Germinal center (tissue), 1 donor: ENCODE results near the gene BLVRB.
"Not testable (repeated sequence)": the region's sequence is repeated elsewhere in the genome, so short reads cannot be mapped to it uniquely, and the experiment has no call there.

Experiments used
- DNase-seq: peaks from one replicate; pipeline ENCODE4 v3.0.0; 2012; ENCODE audit warnings: mixed read lengths, low spot score

Gene BLVRB

DNA sequence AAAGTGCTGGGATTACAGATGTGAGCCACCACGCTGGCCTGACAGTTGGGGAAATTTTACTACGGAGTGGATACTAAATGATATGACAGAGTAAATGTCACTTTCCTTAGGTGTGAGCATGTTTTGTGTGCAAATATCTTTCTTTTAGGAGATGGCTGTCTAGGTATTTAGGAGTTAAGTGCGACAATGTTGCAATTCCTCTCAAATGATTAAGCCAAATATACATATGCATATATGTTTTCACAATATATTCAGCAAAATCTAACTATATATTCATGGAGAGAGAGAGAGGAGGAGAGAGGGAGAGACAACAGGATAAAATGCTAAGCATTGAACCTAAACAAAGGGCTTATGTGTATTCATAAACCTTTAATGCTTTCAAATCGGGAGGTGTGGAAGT lies 16.0 kb downstream of the BLVRB start:
- DNase-seq = no peak

DNA sequence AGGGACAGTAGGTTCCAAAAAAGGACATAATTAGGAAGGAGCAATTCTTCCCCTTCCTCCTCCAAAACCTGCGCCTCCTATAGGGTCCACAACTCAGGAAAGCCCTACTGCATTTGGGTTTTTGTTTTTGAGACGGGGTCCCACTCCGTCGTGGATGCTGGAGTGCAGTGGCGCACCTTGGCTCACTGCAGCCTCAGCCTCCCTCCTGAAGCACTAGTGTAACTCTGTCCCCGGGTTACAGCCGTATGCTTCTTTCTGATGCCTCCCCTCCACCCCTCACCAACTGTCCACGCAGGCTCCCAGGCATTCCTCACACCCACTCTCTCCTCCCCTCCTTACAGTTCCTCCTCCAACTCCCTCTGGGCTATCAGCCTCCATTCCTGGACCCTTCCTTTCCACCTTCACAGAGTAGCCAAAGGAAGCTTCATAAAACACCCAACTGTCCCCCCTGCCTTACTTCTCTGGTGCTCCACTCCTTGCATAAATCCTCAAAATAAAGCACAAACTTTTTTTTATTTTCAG lies 19.2 kb downstream of the BLVRB start:
- DNase-seq = no peak

DNA sequence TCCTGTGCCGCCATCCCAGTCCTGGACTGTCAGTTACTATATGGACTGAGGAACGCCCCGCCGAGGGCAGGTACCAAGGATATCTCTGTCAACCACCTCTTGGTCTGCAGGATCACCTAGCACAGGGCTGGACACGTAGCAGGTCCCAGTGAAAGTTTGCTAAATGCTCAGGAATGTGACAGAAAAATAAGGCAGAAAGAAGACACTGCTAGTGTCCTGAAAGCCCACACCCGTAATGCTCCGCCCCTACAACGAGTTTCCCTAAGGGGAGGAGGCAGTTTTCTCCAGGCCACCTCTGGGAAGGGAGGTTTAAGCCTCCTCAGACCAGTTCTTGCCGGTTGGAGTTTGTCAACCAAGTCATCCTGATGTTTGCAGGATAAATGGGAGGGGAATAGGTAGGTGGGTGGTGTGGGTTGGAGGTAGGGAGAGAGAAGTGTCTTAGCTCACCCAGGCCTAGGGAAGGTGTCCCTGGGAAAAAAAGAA lies 19.7 kb downstream of the BLVRB start:
- no peak for DNase-seq

DNA sequence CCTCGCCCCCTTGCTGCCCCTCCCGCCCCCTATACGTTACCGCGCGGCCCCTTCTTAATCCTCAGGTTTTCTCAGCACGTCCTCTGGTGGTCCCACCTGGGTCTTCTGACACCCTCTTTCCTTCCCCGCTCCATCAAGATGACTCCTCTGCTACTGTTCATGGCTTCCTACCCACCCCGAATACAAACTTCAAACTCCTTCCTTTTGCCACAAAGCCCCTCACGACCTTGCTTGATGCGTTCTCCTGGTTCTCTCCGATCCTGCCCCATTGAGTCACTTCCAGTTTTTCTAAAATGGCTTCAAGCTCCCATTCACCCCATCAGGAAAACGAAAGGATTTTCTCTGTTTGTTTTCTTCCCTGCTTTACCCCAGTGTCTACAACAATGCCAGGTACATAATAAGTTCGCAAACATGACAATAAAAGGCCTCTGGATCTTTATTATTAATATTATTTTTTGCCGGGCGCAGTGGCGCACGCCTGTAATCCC lies 20.7 kb downstream of the BLVRB start:
- DNase-seq = no peak

DNA sequence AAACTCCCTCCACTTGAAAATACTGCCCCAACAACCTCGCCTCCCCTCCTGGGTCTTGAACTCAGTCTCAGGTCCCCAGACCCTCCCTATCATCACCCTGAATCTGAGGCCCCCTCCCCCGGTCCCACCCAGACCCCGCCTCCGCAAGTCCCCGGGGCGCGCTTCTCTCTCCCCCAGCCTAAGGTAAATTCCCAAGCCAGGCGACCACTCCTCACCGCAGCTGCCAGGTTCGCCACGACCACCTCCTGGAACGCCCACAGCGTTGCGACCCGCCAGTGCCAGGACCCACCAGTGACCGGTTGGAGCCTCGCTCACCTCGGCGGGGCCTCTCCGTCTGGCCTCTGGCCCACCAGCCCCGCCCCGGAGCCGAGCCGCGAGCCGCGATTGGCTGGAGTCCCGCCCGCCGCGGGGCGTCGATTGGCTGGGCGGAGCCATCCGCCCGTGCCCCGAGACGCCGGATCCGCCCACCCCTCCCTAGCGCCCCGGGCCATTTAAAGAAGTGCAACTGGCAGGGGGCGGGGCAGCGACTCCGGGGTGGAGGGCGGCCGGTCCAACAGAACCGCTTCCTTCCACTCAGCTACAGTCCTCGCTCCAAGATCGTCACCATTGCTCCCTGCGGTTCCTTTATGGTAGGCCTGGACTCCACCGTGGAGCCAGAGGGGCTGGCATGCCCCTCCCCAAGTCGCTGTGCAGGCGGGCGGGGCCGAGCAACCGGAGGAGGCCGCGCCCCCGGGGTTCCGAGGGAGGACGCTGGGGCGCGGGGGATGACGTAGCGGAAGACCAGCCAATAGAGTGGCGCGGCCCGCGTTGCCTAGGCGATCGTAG lies 21.3 kb downstream of the BLVRB start, which contains the start of gene SERTAD3:
TSS of gene SERTAD3 (minus strand) at position 336 of the 825 bp plus-strand sequence. CDS start 2,255 bp downstream, outside the sequence.
- peak; percentile 98 for DNase-seq

DNA sequence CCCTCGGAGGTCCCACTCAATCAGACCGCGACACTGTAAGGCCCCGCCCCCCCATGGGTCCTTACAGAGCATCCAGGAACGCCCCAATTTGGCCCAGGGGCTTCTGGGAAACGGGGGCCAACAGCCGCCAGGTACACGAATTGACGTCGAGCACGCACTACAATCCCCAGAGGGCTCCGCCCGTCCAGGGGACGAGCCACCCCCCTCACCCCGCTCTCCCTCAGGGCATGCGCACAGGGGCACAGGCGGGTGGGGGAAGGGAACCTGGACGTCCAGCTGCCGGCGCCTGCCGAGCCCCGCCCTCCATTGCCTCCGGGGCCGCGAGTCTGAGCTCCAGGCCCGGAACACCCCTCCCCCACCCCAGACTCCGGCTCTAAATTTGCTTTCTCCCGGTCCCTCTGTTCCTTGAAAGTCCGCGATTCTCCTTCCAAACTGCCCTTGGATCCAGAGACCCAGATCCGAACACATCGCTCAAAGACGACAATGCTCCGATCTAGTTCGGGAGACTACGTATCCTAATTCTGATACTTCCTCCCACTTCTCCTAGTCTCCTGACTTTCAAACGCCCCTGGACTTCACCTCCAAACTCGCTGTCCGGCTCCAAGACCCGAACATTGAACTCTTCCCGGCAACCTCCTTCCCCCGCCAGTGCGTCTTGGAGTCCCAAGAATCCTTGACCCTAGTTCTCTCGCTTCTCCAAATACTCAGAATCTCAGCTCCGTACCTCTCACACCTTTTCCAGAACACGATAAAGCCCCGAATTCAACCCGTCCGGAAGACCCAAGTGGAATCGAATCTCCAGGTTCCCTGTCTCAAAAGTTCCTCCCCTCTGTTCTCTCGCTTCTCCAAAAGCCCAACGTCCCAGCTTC lies 22.2 kb downstream of the BLVRB start:
- DNase-seq = peak; percentile 99

DNA sequence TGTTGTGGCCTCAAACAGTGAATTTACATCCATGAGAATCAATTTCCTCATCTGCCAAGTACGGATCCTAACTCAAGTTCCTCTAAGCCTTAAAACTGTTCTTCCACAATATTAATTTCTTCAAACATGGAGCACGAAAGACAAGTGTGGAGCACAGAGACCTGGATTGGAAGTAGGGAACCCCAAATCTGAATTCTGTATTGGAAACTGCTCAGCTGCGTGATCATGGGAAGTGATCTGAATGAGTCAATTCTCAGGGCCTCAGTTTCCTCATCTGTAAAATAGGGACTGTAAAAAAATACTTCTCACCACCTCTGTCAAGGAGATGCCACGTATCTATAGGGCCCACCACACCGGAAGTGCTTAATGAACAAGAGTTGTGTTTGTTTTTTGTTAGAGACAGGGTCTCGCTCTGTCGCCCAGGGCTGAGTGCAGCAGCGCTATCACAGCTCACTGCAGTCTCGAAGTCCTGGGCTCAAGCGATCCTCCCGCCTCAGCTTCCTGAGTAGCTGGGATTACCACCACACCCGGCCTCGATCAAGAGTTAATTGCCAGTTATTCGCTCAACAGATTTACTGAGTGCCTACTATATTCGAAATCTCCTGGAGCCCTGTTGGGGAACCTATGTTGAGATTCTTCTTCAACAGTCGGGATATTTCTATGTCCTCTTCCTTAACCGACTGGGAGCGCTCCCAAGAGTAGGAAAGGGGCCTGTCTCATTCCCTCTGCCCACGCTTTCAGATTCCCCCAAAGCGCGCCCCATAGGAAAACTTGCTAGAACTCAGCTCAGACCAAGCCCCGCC lies 23.0 kb downstream of the BLVRB start:
- no peak for DNase-seq

DNA sequence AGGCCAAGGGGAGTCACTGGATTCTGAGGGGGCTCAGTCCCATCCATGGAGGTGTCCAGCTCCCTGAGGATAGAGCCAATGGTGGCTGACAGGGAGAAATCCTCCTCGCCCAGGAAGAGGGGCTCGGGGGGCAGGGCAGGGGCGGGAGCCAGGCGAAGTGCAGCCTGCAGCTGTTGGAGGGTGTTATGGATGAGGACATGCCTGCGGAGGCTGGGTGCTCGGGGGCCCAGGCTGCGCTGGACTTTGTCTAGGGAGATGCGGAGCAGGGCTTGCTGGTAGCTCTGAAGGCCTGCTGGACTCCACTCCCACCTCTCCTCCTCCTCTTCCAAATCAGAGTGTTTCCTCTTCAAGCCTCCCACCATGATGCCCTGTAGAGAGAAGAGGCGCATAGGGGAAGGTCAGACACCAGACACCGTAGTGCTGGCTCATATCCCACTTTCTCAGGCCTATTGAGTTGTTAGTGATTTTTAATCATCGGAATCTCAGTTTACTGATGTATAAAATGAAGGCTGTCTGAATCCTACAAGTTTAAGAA lies 23.8 kb downstream of the BLVRB start:
- no peak for DNase-seq

DNA sequence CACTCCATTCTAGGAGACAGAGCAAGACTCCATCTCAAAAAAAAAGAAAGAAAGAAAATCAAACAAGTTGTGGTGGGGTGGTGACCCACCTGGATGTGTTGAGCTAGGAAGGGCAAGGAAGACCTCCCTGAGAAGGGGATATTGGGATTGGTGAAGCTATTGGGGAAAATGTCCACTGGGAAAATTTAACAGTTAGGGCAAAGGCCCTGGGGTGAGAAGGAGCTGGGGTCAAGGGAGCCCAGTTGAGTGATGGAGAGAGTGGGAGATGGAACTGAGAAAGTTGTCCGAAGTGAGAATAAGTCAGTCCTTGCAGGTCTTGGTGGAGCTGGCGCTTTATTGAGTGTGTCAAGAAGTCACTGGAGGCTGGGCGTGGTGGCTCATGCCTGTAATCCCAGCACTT lies 27.3 kb downstream of the BLVRB start:
- DNase-seq = no peak

DNA sequence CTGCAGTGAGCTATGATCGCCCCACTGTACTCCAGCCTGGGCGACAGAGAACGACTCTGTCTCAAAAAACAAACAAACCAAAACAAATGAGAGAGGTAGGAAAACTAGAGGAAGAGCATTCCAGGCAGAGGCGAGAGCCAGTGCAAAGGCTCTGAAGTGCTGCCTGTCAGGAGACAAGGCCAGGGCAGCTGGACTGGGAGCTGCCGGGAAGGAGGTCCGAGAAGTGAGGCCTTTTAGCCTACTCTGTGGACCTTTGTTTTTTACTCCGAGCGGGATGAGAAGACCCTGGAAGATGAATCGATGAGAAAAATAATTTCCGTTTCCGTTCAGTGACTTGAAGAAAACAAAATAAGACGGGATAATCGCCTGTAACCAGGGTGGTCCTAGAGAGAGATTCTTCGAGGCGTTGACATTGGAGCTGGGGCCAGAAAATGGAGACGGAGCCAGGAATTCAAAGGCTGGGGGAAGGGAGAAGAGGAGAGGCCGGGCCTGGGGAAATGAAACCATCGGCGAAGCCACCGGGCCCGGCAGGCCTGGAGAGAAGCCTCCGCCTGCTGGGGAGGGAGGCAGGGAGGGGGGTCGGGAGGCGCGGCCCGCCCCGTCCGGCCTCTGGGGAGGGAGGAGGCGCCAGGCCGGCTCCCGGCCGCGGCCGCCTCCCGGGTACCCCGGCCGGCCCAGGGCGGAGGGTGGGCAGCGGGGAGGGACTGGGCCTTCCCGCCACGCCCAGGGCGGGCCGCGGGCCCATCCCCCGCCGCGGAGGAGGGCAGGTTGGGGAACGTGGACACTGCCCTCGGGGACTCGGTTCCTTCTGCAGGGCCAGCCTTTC lies 31.9 kb downstream of the BLVRB start:
- DNase-seq = peak; percentile 76

DNA sequence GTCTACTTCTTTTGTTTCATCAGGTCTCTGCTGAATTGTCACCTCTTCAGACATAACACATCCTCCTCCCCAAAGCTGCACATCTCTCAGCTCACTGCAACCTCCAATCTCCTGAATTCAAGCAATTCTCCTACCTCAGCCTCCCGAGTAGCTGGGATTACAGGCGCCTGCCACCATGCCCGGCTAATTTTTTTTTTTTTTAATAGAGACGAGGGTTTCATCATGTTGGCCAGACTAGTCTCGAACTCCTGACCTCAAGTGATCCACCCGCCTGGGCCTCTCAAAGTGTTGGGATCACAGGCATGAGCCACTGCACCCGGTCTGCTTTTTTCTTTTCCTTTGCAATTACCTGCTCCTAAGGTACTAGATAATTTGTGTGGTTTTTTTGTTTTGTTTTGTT lies 32.8 kb downstream of the BLVRB start:
- DNase-seq = not testable (repeated sequence)

DNA sequence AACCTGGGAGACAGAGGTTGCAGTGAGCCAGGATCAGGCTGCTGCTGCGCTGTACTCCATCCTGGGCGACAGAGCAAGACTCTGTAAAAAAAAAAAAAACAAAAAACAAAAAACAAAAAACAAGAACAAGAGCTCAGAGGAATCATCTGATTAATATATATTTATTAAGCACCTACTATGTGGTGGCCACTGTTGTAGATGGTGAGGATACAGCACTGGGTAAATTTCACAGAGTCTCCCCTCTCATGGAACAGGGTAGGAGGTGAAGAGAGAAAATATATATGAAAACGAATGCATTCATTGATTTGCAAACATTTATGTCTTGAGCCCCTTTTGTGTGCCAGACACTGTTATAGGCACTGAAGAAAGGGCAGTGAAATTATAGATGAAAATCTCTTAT lies 33.8 kb downstream of the BLVRB start:
- DNase-seq = no peak

DNA sequence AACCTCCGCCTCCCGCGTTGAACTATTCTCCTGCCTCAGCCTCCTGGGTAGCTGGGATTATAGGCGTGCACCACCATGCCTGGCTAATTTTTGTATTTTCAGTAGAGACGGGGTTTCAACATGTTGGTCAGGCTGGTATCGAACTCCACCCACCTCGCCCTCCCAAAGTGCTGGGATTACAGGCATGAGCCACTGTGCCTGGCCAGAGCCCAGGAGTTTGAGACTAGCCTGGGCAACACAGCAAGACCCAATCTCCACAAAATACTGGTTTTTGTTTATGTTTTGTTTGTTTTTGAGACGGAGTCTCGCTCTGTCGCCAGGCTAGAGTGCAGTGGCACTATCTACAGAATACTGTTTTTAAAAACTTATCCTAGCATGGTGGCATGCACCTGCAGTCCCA lies 35.3 kb downstream of the BLVRB start:
- DNase-seq = not testable (repeated sequence)

DNA sequence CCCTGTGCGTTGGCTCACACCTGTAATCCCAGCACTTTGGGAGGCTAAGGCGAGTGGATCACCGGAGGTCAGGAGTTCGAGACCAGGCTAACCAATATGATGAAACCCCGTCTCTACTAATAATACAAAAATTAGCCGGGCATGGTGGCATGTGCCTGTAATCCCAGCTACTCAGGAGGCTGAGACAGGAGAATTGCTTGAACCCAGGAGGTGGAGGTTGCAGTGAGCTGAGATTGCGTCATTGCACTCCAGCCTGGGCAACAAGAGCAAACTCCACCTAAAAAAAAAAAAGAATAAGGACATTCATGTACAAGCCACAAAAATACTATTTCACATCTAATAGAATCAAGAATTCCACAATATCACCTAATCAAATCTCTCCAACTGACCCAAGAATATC lies 37.3 kb downstream of the BLVRB start:
- DNase-seq = not testable (repeated sequence)

DNA sequence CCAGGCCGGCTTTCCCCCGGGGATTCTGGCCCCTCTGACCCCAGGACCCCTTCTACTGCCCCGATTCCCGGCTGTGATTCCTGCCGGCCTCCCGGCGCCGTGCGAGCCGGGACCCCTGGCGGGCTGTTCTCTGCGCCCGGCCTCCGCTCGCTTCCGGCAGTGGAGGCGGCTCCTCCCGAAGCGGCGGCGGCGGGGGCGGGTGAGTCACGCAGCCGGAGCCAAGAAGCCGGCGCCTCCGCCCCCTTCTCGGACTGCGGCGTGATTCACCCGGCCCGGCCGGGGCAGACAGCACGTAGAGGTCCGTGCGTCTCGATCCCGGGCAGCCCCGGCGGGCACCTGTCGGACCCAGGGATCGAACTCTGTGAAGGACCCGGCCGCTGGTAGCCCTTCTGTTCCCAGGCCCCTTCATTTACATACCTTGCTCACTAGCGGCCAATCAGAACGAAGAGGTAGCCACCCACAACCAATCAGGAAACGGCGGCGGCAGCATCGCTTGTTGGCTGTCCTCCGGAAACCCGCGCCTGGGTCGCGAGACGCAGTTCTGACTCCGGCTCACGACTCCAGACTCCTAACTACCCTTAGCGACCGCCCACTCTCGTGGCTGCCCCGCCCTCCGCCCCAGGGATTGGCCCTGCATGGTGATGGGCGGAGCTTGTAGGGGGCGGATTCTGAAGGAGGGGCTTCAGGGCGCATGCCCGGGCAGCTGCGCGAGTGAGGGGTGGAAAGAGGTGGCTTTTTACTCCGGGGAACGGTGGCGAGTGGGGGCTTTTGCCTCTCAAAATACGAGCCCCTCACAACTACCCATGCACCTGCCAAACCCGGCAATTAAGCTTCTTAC lies 39.9 kb downstream of the BLVRB start, which contains the start of gene SERTAD1:
TSS of gene SERTAD1 (minus strand) at position 543 of the 838 bp plus-strand sequence. CDS start 2,446 bp downstream, outside the sequence.
- DNase-seq = peak; percentile 99

DNA sequence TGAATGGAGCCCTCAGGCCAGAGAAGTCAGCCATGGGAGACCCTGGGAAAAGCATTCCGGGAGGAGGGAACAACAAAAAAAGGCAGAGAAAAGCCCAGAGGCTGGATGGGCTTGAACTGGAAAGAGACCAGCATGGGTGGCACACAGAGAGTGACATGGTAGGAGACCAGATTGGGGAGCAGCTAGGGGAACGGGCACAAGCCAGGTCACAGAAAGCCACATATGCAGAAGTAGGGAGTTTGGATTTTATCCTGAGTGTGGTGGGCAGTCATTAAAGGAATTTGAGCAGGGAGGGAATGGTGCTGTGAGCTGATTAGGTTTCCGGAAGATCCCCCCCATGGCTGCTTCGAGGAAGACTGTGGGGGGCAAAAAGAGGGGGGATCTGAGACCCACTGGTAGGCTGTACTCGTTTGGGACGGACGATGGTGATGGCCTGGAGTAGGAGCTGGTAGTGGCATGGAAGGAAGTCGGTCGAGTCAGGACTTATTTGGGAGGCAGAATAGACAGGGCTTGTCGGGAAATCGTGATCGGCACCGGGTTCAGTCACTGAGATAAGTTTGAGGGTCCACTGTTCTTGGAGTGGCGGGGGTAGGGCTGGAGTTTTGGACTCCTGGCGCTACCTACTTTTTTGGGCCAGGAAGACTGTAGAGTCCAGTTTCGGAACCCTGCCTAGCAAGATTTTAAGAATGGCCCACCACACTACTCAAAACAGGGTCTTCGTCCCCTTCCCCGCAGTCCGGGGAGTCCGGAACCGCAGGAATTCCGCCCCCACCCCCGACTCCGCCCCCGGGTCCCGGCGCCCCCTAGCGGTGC lies 40.7 kb downstream of the BLVRB start:
- no peak for DNase-seq

DNA sequence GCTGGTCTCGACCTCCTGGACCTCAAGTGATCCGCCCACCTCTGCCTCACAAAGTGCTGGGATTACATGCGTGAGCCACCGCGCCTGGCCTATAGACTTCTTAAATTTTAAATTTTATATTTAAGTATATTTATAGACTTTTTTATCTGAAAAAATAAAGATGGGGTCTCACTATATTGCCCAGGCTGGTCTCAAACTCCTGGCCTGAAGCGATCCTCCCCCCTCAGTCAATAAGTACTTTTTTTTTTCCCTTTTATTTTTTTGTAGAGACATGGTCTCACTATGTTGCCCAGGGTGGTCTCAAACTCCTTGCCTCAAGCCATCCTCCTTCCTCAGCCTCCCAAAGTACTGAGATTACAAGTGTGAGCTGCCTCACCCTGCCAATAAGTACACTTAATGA lies 41.6 kb downstream of the BLVRB start:
- DNase-seq = no peak
